Measurements from ENCODE around the gene PKP3. TPM values are rescaled to one million over a fixed set of nuclear protein-coding genes. Genes with fewer than 3 reads are reported as not detected.
"Not testable (repeated sequence)": the region's sequence is repeated elsewhere in the genome, so short reads cannot be mapped to it uniquely, and the experiment has no call there.

PKP3 gene
- polyA plus RNA-seq, 4 donors = 72.5 to 152 (median 111) TPM

DNA sequence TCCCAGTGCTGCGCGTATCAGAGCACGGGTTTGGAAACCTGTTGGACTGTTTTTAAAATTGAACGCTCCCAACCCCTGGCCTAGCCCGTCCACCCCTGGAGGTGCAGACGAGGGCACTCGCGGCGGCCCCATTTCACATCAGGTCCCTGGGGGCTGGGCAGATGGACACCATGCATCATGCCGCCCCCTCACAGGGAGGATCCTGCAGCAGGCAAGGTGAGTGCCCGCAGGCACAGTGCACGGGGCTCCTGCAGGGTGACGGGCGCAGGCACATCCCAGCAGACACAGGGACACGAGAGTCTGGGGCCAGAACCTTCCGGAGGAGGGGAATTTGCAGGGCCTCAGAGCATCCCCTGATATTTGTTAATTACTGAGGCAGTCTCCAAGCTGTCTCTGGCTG lies 40.5 kb downstream of the PKP3 start:
- Histone ChIP-seq H3K9me3 (ENCODE audit: control insufficient read depth in 2 of 2, insufficient read depth in 1 of 2, low read depth in 1 of 2, low read length in 1 of 2) (peaks cover 0 to 5% of the 10 kb centered on the region in 2 donors), H3K27me3 (ENCODE audit: control insufficient read depth in 3 of 3, insufficient read depth in 3 of 3, low read length in 3 of 3) (no peaks in the 10 kb centered on the region), H3K36me3 (ENCODE audit: control insufficient read depth in 3 of 3, insufficient read depth in 2 of 3, low read depth in 1 of 3, low read length in 3 of 3) (peaks cover 0 to 65% (median 7%) of the 10 kb centered on the region in 3 donors), H3K27ac (ENCODE audit: low read depth in 1 of 3, low read length in 2 of 3) (no peak overlapping the region), H3K4me1 (ENCODE audit: control insufficient read depth in 3 of 3, insufficient read depth in 2 of 3, low read depth in 1 of 3, low read length in 2 of 3) (no peaks in the 10 kb centered on the region), H3K4me3 (ENCODE audit: low read depth in 1 of 3, low read length in 3 of 3) (no peak overlapping the region)
- FAIRE-seq = no peak
- no peak for DNase-seq
- 88 to 92% (median 88%) methylated on average over 16 of the region's 16 CpGs for WGBS, 3 donors

DNA sequence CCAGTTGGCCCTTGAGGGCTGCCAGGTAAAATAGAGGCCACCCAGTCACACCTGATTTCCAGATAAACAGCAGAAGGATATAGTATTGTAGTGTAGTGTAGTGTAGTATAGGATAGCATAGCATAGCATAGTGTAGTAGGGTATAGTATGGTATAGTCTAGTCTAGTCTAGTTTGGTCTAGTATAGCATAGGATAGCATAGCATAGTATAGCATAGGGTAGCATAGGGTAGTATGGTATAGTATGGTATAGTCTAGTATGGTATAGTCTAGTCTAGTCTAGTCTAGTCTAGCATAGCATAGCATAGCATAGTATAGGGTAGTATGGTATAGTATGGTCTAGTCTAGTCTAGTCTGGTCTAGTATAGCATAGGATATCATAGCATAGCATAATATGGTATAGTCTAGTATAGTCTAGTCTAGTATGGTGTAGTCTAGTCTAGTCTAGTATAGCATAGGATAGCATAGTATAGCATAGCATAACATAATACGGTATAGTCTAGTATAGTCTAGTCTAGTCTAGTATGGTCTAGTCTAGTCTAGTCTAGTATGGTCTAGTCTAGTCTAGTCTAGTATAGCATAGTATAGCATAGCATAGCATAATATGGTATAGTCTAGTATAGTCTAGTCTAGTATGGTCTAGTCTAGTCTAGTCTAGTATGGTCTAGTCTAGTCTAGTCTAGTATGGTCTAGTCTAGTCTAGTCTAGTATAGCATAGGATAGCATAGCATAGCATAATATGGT lies 41.2 kb downstream of the PKP3 start:
- peak; percentile 67 for FAIRE-seq
- not testable (repeated sequence) for H3K4me1 ChIP-seq (ENCODE audit: control insufficient read depth in 3 of 3, insufficient read depth in 2 of 3, low read depth in 1 of 3, low read length in 2 of 3); DNase-seq; H3K27ac ChIP-seq (ENCODE audit: low read depth in 1 of 3, low read length in 2 of 3); H3K4me3 ChIP-seq (ENCODE audit: low read depth in 1 of 3, low read length in 3 of 3); H3K9me3 ChIP-seq (ENCODE audit: control insufficient read depth in 2 of 2, insufficient read depth in 1 of 2, low read depth in 1 of 2, low read length in 1 of 2); H3K27me3 ChIP-seq (ENCODE audit: control insufficient read depth in 3 of 3, insufficient read depth in 3 of 3, low read length in 3 of 3)
- 96 to 100% (median 98%) methylated on average over 1 of the region's 1 CpG for WGBS, 3 donors
- peaks cover 0 to 66% (median 7%) of the 10 kb centered on the region in 3 donors for H3K36me3 ChIP-seq (ENCODE audit: control insufficient read depth in 3 of 3, insufficient read depth in 2 of 3, low read depth in 1 of 3, low read length in 3 of 3)

DNA sequence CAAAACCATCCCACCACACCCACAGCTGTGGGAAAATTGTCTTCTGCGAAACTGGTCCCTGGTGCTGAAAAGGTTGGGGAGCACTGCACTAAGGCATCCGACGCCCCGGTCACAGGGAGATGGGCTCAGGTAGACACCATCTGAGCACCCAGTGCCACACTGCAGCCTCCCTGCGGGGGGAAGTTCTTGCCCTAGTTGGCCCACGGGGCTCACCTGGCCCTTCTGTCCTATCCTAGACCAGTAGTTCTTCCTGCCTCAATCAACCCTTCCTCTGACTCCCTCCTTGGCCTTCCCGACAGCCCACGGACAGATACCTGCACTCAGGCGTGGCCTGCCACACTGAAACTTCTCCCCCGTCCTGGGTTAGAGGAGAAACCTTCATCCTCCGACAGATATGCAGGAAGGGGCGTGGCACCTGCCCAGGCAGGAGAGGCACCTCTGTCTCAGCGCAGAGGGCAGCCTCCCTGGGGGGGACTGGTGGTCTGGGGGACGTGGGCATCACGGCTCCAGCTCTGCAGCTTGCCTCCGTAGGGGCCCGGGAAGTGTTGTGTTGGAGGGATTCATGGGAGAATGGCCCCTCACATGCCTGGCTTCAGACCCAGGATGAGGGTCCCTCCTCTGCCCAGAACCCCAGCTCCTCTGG lies 43.3 kb downstream of the PKP3 start:
- Histone ChIP-seq H3K4me1 (ENCODE audit: control insufficient read depth in 3 of 3, insufficient read depth in 2 of 3, low read depth in 1 of 3, low read length in 2 of 3) (peaks cover 0 to 12% (median 0%) of the 10 kb centered on the region in 3 donors), H3K36me3 (ENCODE audit: control insufficient read depth in 3 of 3, insufficient read depth in 2 of 3, low read depth in 1 of 3, low read length in 3 of 3) (peaks cover 0 to 59% (median 4%) of the 10 kb centered on the region in 3 donors), H3K27ac (ENCODE audit: low read depth in 1 of 3, low read length in 2 of 3) (no peak overlapping the region), H3K4me3 (ENCODE audit: low read depth in 1 of 3, low read length in 3 of 3) (no peak overlapping the region), H3K9me3 (ENCODE audit: control insufficient read depth in 2 of 2, insufficient read depth in 1 of 2, low read depth in 1 of 2, low read length in 1 of 2) (peaks cover 0 to 5% of the 10 kb centered on the region in 2 donors), H3K27me3 (ENCODE audit: control insufficient read depth in 3 of 3, insufficient read depth in 3 of 3, low read length in 3 of 3) (no peaks in the 10 kb centered on the region)
- DNase-seq (no peak), FAIRE-seq (no peak)
- WGBS, 3 donors = 68 to 80% (median 77%) methylated on average over 15 to 17 of the region's 17 CpGs

DNA sequence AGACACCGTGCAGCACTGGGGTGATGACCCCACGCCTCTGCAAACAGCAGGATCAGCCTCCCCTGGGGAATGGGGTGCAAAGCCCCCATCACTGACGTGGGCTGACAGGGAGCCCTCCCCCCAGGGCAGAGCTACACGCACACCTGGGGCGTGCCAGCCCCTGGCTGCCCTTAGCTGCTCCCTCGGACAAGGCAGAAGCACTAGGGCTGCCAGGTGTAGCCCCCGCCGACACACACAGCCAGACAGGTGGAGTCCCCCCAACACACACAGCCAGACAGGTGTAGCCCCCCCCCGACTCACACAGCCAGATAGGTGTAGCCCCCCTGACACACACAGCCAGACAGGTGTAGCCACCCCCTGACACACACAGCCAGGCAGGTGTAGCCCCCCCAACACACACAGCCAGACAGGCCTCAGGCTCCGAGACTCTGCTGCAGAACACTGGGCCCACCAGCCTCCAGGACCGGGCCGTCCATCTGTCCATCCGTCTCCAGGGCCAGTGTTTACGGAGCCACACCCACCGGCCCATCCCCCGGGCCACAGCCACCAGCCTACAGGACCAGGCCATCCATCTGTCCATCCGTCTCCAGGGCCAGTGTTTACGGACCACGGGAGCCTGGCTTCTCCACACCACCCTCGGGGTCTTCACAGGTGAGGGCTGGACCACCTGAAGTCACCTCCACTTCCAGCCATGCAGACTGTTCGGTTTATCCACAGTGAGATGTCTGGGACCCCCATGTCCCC lies 44.3 kb downstream of the PKP3 start:
- Histone ChIP-seq H3K4me3 (ENCODE audit: low read depth in 1 of 3, low read length in 3 of 3) (no peak overlapping the region), H3K27ac (ENCODE audit: low read depth in 1 of 3, low read length in 2 of 3) (no peak overlapping the region), H3K9me3 (ENCODE audit: control insufficient read depth in 2 of 2, insufficient read depth in 1 of 2, low read depth in 1 of 2, low read length in 1 of 2) (peaks cover 0 to 5% of the 10 kb centered on the region in 2 donors), H3K36me3 (ENCODE audit: control insufficient read depth in 3 of 3, insufficient read depth in 2 of 3, low read depth in 1 of 3, low read length in 3 of 3) (peaks cover 0 to 49% (median 0%) of the 10 kb centered on the region in 3 donors), H3K4me1 (ENCODE audit: control insufficient read depth in 3 of 3, insufficient read depth in 2 of 3, low read depth in 1 of 3, low read length in 2 of 3) (peaks cover 0 to 21% (median 3%) of the 10 kb centered on the region in 3 donors), H3K27me3 (ENCODE audit: control insufficient read depth in 3 of 3, insufficient read depth in 3 of 3, low read length in 3 of 3) (no peaks in the 10 kb centered on the region)
- WGBS, 3 donors = 84 to 87% (median 84%) methylated on average over 21 of the region's 21 CpGs
- FAIRE-seq (no peak), DNase-seq (no peak)

DNA sequence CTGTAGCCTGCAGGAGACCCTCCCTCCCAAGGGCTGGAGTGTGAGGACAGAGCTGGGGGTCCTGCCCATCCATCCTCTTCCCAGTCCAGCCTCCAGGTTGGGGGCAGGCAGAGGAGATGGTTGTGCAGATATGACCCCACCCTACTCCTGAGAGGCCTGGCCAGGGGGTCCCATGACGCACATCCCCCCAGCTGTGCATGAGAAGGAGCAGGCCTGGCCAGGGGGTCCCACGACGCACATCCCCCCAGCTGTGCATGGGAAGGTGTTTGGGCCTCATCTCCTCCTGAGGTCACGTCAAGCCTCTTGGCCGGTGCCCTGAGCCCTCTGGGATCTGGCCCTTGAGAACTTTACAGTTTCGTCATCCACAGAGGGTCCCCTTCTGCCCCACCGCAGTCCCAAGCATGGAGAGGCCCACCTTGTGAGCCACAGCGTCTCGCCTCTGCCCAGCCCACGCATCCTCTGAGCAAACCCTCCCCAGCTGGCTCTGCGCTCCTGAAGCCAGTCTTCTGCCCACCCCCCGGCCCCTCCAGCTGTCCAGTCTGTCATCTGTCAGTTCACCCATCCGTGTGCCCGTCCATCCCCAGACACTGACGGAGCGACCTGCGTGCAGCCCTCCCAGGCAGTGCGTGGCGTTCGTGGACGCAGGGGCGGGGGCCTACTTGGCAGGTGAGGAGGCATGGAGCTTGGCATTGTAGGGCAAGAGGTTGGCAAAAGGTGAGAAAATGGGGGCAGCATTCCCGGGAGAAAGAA lies 45.5 kb downstream of the PKP3 start:
- no peak overlapping the region for H3K27ac ChIP-seq (ENCODE audit: low read depth in 1 of 3, low read length in 2 of 3)
- peaks cover 0 to 5% of the 10 kb centered on the region in 2 donors for H3K9me3 ChIP-seq (ENCODE audit: control insufficient read depth in 2 of 2, insufficient read depth in 1 of 2, low read depth in 1 of 2, low read length in 1 of 2)
- peak overlapping the region in 1 of 3 donors; percentile 7 for H3K4me3 ChIP-seq (ENCODE audit: low read depth in 1 of 3, low read length in 3 of 3)
- peaks cover 0 to 38% (median 0%) of the 10 kb centered on the region in 3 donors for H3K36me3 ChIP-seq (ENCODE audit: control insufficient read depth in 3 of 3, insufficient read depth in 2 of 3, low read depth in 1 of 3, low read length in 3 of 3)
- no peaks in the 10 kb centered on the region for H3K27me3 ChIP-seq (ENCODE audit: control insufficient read depth in 3 of 3, insufficient read depth in 3 of 3, low read length in 3 of 3)
- peaks cover 0 to 33% (median 3%) of the 10 kb centered on the region in 3 donors for H3K4me1 ChIP-seq (ENCODE audit: control insufficient read depth in 3 of 3, insufficient read depth in 2 of 3, low read depth in 1 of 3, low read length in 2 of 3)
- 78 to 83% (median 79%) methylated on average over 23 of the region's 23 CpGs for WGBS, 3 donors
- FAIRE-seq (no peak), DNase-seq (no peak)

DNA sequence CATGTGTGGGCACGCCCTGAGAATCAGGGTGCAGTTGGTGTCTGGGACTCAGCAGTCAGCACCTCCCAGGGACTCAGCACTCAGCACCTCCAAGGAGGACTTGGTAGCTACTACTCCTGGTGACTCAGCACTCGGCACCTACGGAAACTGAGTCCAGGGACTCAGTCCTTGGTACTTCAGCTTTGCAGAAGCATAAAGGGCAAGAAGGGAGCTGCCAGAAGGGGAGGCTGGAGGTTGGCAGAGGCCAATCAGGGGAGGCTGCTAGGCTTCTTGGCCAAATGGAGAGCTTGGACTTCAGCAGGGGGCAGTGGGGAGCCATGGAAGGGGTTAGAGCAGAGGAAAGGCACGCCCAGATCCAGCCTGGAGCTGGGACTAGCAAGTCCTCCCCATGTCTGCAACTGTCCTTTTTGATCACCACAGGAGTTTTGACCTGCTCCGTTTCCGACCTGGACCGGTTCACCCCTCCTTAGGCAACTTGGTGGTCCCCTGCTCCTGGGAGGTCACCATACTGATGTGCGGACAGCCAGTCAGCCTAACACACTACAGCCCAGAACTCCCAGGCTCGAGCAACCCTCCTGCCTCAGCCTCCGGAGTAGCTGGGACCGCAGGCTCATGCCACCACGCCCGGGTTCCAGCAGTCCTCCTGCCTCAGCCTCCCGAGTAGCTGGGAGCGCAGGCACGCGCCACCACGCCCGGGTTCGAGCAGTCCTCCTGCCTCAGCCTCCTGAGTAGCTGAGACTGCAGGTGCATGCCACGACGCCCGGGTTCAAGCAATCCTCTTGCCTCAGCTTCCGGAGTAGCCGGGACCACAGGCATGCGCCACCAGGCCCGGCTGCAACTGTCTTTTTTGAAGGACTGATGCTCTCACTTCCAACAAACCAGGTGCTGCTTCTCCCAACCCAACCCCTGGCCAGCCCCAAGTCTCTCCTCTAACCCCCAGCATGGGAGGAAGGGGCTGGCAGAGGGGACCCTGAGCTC lies 46.3 kb downstream of the PKP3 start:
- FAIRE-seq = no peak
- Histone ChIP-seq H3K27me3 (ENCODE audit: control insufficient read depth in 3 of 3, insufficient read depth in 3 of 3, low read length in 3 of 3) (no peaks in the 10 kb centered on the region), H3K36me3 (ENCODE audit: control insufficient read depth in 3 of 3, insufficient read depth in 2 of 3, low read depth in 1 of 3, low read length in 3 of 3) (peaks cover 0 to 34% (median 0%) of the 10 kb centered on the region in 3 donors), H3K27ac (ENCODE audit: low read depth in 1 of 3, low read length in 2 of 3) (peak overlapping the region in 2 of 3 donors; percentile 39 to 63), H3K9me3 (ENCODE audit: control insufficient read depth in 2 of 2, insufficient read depth in 1 of 2, low read depth in 1 of 2, low read length in 1 of 2) (peaks cover 0 to 5% of the 10 kb centered on the region in 2 donors), H3K4me1 (ENCODE audit: control insufficient read depth in 3 of 3, insufficient read depth in 2 of 3, low read depth in 1 of 3, low read length in 2 of 3) (peaks cover 0 to 40% (median 3%) of the 10 kb centered on the region in 3 donors), H3K4me3 (ENCODE audit: low read depth in 1 of 3, low read length in 3 of 3) (peak overlapping the region in 2 of 3 donors; percentile 69 to 85)
- DNase-seq = peak; percentile 68 to 84
- 22 to 74% (median 55%) methylated on average over 27 of the region's 27 CpGs for WGBS, 3 donors

DNA sequence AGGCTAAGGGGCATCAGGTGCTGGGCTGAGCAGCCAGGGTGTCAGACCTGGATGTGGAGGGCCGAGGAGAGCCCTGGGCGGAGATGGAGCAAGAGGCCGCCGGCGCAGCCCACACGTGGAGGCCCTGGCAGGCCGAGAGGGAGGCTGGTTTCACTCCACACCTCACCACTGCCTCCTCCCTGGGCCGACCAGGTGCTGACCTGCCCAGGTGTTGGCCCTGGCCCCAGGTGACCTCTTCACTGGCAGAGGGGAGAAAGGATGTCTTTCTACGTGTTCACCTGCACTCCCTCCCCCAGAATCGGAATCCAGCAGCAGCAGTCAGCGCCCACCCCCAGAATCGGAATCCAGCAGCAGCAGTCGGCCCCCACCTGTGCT lies 47.0 kb downstream of the PKP3 start:
- DNase-seq = peak; percentile 33 to 40
- Histone ChIP-seq H3K27ac (ENCODE audit: low read depth in 1 of 3, low read length in 2 of 3) (peak overlapping the region; percentile 15 to 63 (median 39)), H3K4me3 (ENCODE audit: low read depth in 1 of 3, low read length in 3 of 3) (peak overlapping the region in 2 of 3 donors; percentile 69 to 85), H3K36me3 (ENCODE audit: control insufficient read depth in 3 of 3, insufficient read depth in 2 of 3, low read depth in 1 of 3, low read length in 3 of 3) (peaks cover 0 to 34% (median 0%) of the 10 kb centered on the region in 3 donors), H3K9me3 (ENCODE audit: control insufficient read depth in 2 of 2, insufficient read depth in 1 of 2, low read depth in 1 of 2, low read length in 1 of 2) (peaks cover 0 to 5% of the 10 kb centered on the region in 2 donors), H3K4me1 (ENCODE audit: control insufficient read depth in 3 of 3, insufficient read depth in 2 of 3, low read depth in 1 of 3, low read length in 2 of 3) (peaks cover 0 to 46% (median 3%) of the 10 kb centered on the region in 3 donors), H3K27me3 (ENCODE audit: control insufficient read depth in 3 of 3, insufficient read depth in 3 of 3, low read length in 3 of 3) (no peaks in the 10 kb centered on the region)
- 20 to 46% (median 24%) methylated on average over 12 to 13 of the region's 13 CpGs for WGBS, 3 donors
- FAIRE-seq = no peak

Data from small intestine (tissue), 7 donors.